Measurements from ENCODE around the gene RAPGEF5.

RAPGEF5 gene

GRCh38 chr7:22255834-22256233, 101.1 kb downstream of the RAPGEF5 start:
- FAIRE-seq = no peak

GRCh38 chr7:22255342-22255741, 101.6 kb downstream of the RAPGEF5 start:
- no peak for FAIRE-seq

GRCh38 chr7:22252936-22253536, 103.9 kb downstream of the RAPGEF5 start:
- no peak for FAIRE-seq

GRCh38 chr7:22252016-22252415, 104.9 kb downstream of the RAPGEF5 start:
- FAIRE-seq = no peak

- no peak for FAIRE-seq
These were observed 105.7 kb downstream of the RAPGEF5 start for GRCh38 chr7:22251281-22251680.

- no peak for FAIRE-seq
These were observed 106.6 kb downstream of the RAPGEF5 start for GRCh38 chr7:22250390-22250789.

GRCh38 chr7:22248111-22248809, 108.7 kb downstream of the RAPGEF5 start:
- no peak for FAIRE-seq

- FAIRE-seq = no peak
These were observed 115.1 kb downstream of the RAPGEF5 start for GRCh38 chr7:22241805-22242390.

- no peak for FAIRE-seq
These were observed 115.9 kb downstream of the RAPGEF5 start for GRCh38 chr7:22240904-22241571.

- FAIRE-seq = no peak
These were observed 118.3 kb downstream of the RAPGEF5 start for GRCh38 chr7:22238354-22239311.

- FAIRE-seq = no peak
These were observed 121.8 kb downstream of the RAPGEF5 start for GRCh38 chr7:22235134-22235533.

GRCh38 chr7:22234227-22234626, 122.7 kb downstream of the RAPGEF5 start:
- no peak for FAIRE-seq

GRCh38 chr7:22231806-22232205, 125.1 kb downstream of the RAPGEF5 start:
- FAIRE-seq = no peak

GRCh38 chr7:22231141-22231540, 125.8 kb downstream of the RAPGEF5 start:
- FAIRE-seq = no peak

GRCh38 chr7:22230238-22230637, 126.7 kb downstream of the RAPGEF5 start:
- no peak for FAIRE-seq

GRCh38 chr7:22229148-22229547, 127.8 kb downstream of the RAPGEF5 start:
- FAIRE-seq = no peak

GRCh38 chr7:22223807-22224206, 133.1 kb downstream of the RAPGEF5 start:
- no peak for FAIRE-seq

- no peak for FAIRE-seq
These were observed 136.0 kb downstream of the RAPGEF5 start for GRCh38 chr7:22220941-22221340.

- no peak for FAIRE-seq
These were observed 137.0 kb downstream of the RAPGEF5 start for GRCh38 chr7:22219739-22220493.

- FAIRE-seq = no peak
These were observed 137.9 kb downstream of the RAPGEF5 start for GRCh38 chr7:22219036-22219435.

GRCh38 chr7:22216832-22217475, 140.0 kb downstream of the RAPGEF5 start:
- FAIRE-seq = no peak
